Central memory CD4-positive, alpha-beta T cell (primary cell): ENCODE data around the gene TRIM61.
"Not testable (repeated sequence)": the region's sequence is repeated elsewhere in the genome, so short reads cannot be mapped to it uniquely, and the experiment has no call there.

Source experiments
- DNase-seq: peaks from one replicate; pipeline ENCODE4 v3.0.0; 2022

TRIM61 gene

DNA sequence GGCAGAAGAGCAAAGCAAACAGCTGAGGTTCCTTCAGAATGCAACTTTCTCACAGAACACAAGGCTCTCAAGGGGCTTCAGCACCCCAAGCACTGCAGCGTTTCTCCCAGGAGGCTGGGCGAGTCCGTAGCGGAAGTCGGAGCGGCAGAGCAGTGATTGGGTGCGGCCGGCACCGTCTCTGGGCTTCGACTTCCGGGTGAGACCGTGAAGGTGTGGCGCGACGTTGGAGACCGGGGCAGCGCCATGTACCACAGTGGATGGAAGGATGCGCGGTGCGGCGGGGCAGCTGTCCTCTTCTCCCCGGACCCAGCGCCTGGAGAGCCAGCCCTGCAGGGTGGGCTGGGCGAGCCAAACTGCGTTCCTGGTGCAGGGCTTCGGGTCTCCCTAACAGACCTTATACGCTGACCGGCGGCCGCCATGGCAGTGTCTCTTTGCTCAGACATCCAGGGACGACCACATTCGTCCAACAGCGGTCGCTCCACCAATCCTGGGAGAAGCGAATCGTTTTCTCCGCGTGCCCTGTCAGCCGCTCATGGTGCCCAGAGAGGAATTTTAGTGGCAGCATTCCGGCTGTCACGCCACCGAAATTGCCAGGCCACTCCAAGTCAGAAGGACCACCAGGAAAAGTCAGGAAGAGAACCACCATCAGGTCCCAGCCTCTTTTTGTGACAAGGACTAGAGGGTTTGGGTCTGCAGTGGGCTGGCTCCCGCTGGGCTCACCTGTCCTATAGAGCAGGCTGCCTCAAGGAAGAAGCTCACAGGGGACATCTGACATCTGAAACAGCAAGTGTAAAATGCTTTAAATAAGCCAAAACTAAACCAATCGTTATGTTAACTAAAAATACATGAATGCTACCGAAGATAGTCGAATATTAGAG lies 20.5 kb downstream of the TRIM61 start:
- DNase-seq: peak; percentile 44

DNA sequence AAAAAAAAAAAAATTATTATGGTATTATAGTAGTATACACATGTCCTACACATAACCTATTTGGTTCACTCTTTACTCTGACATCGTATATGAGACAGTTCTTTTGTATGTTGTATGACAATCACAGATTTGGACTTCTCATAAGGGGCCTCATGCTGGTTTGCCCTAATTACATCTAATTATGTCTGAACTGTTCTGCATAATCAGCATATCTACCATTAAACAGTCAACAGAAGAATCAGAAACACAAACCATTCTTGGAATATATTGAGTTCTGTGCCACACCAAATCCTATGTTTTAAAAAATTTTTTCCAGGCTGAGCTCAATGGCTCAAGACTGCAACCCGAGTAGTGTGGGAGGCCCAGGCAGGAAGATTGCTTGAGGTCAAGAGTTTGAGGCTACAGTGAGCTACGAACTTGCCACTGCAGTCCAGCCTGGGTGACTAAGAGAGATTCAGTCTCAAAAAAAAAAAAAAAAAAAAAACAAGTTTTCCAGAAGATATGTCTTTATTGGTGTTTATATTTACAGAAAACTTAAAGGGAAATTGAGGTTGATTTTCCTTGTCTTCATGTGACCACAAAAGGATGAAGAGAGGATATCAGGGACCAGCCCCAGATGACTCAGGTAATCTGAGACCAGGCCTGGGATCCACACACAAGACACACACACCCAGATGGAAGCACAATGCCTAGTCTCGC lies 22.2 kb downstream of the TRIM61 start:
- DNase-seq: no peak

DNA sequence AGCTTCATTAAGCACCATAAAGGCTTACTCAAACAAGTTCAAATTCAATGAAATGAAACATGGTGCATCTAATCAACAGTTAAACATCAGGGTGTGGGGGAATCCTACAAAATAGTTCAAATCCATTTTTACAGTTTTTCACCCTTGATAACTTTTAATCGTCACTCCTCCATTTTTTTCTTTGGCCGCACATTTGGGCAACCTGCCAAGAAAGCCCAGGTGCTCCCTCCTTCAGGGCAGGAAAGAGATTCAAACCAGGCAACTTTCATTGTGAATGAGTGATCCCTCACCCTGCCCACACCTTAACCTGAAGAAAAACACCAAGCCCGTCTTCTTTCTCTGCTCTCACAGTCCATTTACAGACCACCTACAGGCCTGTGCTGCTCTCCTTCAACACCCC lies 24.9 kb downstream of the TRIM61 start:
- DNase-seq: no peak

DNA sequence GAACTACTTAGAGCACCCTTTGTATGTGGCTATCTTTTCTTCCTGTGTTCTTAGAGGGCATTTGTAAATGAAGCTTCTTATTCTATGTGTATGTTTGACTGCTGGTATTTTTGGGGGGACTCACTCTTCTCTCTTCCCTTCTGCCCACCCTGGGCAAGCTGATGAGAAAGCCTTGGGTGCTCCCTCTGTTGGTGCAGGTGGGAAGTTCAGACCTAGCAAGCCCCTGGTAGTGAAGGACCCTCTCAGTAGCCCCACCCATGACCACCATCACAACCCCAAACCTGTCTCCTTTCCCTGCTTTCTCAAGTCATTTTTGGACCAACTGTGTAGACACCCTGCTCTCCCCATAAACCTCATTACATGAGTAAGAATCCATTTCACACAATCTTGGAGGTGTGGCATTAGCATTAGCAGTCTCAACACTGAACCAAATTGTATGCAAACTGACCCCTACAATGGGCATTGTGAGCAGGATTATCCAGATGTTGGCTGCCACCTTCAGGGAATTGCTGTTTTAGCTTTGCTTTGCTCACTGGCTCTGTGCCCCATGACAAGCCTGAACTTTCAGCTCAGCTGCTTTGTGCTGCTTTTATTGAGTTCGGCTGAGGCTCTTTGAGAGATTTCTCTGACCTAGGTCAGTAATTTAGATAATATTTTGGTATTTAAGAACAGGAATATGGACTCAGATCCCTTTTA lies 27.9 kb downstream of the TRIM61 start:
- no peak for DNase-seq

DNA sequence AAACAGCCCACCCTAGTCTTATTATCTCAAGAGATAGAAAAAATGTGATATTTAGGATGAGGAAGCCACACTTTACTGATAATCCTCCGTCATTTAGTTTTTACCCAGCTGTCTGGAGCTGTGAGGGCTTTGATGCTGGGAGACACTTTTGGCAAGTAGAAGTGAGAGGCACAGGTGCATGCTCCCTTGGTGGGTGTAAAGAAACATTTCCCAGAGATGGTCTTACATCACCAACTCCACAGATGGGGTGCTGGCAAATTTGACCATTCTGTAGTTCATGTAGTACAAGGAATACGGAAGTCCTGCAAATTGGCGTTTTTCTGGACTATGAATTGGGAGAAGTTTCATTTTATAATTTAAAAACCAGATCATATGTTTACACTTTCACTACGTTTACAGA lies 28.5 kb downstream of the TRIM61 start:
- no peak for DNase-seq

DNA sequence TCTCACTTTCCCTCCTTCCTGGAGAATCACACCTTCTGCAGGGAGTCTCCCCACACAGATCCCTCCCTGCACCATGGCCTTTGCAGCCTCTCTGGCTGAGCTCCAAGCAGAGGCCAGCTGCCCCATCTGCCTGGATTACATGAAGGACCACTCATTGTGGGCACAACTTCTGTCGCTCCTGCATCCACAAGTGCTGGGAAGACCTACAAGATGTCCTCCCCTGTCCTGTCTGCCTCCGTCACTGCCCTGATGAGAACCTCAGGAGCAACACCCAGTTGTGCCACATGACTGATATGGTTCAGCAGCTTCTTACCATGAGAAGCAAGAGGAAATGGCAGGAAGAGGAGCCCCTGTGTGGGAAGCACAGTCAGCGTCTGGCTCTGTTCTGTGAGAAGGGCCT lies 29.5 kb downstream of the TRIM61 start:
- DNase-seq: not testable (repeated sequence)

DNA sequence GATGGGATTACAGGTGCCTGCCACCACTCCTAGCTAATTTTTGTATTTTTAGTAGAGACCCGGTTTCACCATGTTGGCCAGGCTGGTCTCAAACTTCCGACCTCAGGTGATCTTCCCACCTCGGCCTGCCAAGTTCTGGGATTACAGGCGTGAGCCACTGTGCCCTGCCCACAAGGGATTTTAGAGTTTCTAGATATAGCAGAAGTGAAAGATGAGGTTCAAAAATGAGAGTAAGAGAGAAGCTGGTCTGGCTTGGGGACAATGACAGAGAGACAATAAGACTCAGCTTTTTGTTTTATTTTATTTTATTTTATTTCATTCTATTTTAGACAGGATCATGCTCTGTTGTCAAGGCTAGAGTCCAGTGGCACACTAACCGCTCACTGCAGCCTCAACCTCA lies 30.6 kb downstream of the TRIM61 start:
- no peak for DNase-seq

DNA sequence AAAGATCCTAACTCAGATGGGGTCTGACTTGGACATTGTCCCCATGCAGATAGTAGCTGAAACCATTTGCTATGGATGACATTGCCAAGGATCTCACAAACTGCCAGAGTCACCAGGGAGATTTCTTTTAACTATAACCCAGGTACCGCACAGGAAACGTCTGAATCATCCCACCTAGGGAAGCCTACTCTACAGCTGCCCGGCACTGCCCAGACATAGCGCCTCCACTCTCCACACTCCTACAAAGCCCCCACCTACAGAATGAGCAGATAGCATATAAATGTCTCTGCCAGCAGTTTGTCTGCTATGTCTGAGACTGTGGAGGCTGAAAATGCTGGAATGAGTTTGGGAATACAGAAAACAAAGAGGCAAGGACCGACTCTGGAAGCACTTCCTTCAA lies 32.3 kb downstream of the TRIM61 start:
- no peak for DNase-seq

DNA sequence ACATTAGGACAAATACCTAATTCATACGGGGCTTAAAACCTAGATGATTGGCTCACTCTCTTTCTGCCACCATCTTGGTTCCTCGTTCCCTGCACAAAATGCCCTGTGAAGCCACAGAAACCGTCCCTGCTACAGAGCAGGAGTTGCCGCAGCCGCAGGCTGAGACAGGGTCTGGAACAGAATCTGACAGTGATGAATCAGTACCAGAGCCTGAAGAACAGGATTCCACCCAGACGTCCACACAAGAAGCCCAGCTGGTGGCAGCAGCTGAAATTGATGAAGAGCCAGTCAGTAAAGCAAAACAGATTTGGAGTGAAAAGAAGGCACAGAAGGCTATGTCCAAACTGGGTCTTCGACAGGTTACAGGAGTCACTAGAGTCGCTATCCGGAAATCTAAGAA lies 34.3 kb downstream of the TRIM61 start:
- no peak for DNase-seq

DNA sequence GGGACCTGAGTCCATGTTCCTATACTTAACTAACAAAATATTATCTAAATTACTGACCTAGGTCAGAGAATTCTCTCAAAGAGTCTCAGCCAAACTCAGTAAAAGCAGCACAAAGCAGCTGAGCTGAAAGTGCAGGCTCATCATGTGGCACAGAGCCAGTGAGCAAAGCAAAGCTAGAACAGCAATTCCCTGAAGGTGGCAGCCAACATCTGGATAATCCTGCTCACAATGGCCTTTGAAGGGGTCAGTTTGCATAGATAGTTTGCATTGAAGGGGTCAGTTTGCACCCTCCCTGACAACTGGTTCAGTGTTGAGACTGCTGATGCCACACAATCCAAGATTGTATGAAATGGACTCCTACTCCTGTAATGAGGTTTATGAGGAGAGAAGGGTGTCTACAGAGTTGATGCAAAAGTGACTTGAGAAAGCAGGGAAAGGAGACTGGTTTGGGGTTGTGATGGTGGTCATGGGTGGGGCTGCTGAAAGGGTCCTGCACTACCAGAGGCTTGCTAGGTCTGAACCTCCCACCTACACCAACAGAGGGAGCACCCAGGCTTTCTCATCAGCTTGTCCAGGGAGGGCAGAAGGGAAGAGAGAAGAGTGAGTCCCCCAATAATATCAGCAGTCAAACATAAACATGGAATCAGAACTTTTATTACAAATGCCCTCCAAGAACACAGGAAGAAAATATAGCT lies 39.7 kb downstream of the TRIM61 start:
- no peak for DNase-seq

DNA sequence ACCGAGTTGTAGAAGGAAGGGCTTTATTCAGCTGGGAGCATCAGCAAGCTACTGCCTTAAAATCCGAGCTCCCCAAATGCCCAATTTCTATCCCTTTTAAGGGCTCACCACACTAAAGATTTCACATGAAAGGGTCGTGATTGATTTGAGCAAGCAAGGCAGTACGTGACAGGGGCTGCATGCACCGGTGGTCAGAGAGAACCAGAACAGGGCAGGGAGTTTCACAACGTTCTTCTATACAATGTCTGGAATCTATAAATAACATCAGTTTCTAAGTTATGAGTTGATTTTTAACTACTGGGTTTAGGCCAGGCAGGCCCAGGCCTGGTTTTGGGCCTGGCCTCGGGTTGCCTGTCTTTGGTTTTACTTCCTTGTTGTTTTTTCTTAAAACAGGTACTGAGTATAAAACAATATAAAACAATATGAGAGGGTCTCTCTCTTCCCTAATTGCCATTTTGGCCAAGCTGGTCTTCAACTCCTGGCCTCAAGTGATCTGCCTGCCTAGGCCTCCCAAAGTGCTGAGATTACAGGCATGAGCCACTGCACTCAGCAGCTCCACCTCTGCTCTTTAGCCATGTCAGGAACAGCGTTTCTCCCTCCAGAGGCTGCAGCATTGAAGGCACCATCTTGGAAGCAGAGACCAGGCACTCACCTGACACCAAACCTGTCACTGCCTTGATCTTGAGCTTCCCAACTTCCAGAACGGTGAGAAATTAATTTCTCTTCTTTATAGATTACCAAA lies 41.4 kb downstream of the TRIM61 start:
- not testable (repeated sequence) for DNase-seq

DNA sequence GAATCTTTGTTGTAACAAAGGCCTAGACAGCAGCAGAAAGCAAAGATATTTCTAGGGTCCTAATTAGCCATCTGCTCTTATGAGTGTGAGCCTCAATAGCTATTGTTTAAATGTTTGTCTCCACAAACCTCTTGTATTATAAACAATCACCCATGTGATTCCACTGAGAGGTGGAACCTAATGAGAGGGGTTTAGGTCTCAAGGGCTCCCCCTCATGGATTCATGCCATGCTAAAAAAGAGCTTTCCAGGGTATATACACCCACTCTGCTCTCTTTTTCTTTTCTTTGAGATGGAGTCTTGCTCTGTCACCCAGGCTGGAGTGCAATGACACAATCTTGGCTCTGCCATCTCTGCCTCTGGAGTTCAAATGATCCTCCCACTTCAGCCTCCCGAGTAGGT lies 42.1 kb downstream of the TRIM61 start:
- no peak for DNase-seq

DNA sequence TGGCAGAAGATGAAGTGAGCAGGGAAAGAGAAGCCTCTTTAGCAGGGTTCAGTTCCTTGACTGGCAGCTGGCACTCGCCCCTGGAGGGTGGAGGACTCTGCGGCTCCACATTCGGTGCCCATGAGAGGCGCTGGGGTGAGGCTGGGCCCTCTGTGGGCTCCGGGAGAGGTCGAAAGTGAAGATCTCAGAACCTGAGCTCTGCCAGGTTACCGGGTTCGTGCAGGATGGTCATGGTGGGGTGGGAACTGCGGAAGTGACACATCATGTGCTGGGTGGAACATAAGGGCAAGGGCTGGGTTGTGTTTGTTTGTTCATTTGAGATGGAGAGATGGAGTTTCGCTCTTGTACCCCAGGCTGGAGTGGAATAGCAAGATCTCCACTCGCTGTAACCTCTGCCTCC lies 44.2 kb downstream of the TRIM61 start:
- DNase-seq: no peak

DNA sequence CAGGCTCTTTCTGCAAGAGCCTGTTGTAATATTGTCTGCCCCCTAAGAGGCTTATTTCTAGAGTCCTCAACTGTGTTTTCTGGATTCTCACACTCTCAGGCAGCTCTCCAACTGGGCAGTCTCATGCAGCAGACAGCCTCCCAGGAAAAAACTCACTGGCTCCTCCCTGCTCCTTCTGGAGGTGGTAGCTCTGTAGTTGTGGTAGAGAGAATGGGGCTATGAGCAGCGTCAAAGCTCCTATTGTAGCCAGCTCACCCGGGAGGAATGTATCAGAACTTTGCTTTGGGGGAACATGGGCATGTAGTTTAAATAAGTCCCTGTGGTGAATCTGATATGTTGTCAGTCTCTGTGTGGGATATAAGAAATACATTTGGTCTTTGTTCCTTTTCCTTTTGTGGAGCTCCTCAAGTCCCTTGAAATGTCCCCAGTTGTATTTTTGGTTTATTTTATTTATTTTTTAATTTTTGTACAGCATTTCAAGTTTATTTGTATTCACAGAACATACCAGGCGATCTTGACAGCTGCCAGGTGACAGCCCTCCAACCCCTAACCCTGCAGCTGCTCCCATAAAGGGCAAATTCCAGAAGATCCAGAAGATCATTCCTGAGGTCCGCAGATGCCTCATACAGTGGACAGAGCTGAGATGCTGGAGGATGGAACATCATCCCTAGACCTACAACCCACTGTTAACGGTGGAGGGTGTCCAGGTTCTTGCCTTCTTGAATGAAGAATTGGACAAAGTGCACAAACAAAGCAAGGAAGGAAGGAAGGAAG lies 45.7 kb downstream of the TRIM61 start:
- no peak for DNase-seq

DNA sequence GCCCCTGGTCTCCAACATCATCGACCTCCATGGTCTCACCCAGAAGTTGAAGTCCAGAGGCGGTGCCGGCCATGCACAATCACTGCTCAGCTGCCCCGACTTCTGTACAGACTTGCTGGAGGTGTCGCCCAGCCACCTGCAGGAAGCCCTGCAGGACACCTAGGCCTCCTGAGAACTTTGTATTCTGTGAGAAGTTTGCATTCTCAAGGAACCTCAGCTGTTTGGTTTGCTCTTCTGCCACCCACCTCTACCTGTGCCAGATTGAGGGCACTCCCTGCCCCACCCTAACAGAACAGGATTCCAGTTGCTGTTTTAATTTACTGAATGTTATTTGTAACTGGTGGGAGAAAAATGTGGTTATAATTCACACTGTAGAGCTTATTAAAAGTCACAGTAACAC lies 46.8 kb downstream of the TRIM61 start:
- DNase-seq: no peak

DNA sequence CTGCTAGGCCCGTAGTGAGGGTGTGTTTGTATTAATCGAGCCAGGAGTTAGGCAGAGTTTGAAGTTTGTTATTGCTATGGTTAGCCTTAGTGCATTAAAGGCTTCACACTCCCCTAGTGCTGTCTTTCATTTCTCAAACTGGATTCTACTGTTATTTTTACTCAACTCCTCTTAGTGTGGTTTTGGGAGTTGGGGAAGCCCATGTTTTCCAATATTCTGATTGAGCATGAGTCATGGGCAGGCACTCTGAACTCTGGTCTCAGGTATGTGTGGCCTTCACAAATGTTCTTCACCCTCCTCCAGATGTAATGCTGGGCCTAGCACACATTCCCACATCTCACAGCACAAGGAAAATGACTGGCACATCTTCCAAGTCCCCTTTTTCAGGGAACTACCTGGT lies 50.4 kb downstream of the TRIM61 start:
- not testable (repeated sequence) for DNase-seq

DNA sequence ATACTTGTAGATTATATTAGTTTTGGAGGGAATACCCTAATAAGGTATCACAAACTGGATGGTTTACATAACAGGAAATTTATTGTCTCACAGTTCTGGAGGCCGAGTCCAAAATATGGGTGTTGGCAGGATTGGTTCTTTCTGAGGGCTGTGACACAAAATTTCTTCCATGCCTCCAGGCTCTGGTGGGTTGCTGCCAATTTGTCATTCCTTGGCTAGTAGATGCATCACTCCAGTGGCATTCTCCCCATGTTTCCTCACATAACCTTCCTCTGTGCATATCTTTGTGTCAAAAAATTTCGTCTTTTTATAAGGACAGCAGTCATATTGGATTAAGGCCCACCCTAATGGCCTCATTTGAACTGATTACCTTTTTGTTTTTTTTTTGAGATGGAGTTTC lies 51.2 kb downstream of the TRIM61 start:
- DNase-seq: no peak

DNA sequence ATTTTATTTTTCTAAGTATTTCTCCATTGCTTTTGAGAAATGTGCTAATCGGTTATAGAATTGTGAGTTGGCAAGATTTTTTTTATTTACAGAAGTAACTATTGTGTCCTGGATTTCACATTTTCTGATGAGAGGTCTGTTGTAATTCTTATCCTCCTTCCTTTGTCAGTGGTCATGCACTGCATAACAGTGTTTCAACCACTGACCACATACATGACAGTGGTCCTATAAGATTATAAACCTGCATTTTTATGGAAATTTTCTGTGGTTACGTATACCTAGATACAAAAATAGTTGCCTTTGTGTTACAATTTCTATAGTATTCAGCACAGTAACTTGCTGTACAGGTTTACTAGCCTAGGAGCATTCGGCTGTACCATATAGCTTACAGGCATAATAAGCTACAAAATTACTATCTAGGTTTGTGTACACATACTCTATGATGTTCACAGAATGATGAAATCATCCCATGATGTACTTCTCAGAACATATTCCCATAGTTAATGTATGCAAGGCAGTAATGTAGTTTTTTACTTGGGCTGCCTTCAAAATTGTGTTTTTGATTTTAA lies 52.7 kb downstream of the TRIM61 start:
- DNase-seq: no peak

DNA sequence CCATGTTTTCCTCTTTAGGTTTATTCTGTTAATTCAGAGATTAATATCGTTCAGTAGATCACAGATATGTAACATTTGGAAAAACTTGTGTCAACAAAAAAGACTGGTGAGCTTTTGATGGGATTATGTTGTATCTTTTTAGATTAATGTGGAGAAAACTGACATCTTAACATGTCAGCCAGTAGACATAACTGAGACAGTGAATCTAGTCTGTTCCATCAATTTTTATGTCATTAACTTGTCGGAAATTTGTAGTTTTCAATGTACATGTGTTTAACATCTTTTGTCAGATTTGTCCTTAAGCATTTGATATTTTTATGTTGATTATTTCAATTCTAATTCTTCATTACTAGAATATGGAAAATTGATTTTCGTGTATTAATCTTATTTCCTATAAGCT lies 58.5 kb downstream of the TRIM61 start:
- no peak for DNase-seq
